ENCODE results near the gene CRYGD. TPM values are rescaled to one million over a fixed set of nuclear protein-coding genes. Genes with fewer than 3 reads are reported as not detected.
"Not testable (repeated sequence)": the region's sequence is repeated elsewhere in the genome, so short reads cannot be mapped to it uniquely, and the experiment has no call there.

CRYGD gene
- total RNA-seq, 1 experiment from 2014 or later: not detected

GRCh38 chr2:208130712-208131110 is 6.4 kb upstream of the CRYGD start:
- no peak for DNase-seq (ENCODE audit: low read depth)

- no peak for DNase-seq (ENCODE audit: low read depth)
Observed at GRCh38 chr2:208129744-208130711, 5.7 kb upstream of the CRYGD start, which contains the start of gene CRYGC. TSS of gene CRYGC (minus strand) at chr2:208129828. CDS start at chr2:208129792, 36 bp downstream.

GRCh38 chr2:208128136-208128535 is 3.8 kb upstream of the CRYGD start:
- no peak for DNase-seq (ENCODE audit: low read depth)

- no peak for DNase-seq (ENCODE audit: low read depth)
Observed at GRCh38 chr2:208127090-208127489, 2.8 kb upstream of the CRYGD start.

GRCh38 chr2:208125251-208125650 is 927 bp upstream of the CRYGD start:
- DNase-seq (ENCODE audit: low read depth): no peak

GRCh38 chr2:208122248-208122647 is 2.1 kb downstream of the CRYGD start:
- no peak for DNase-seq (ENCODE audit: low read depth)

- DNase-seq (ENCODE audit: low read depth): no peak
Observed at GRCh38 chr2:208118918-208119317, 5.4 kb downstream of the CRYGD start.

GRCh38 chr2:208117390-208117789 is 6.9 kb downstream of the CRYGD start:
- DNase-seq (ENCODE audit: low read depth): not testable (repeated sequence)

GRCh38 chr2:208112969-208113368 is 11.4 kb downstream of the CRYGD start:
- no peak for DNase-seq (ENCODE audit: low read depth)

GRCh38 chr2:208112273-208112745 is 12.0 kb downstream of the CRYGD start:
- DNase-seq (ENCODE audit: low read depth): not testable (repeated sequence)

- DNase-seq (ENCODE audit: low read depth): no peak
Observed at GRCh38 chr2:208103616-208104015, 20.7 kb downstream of the CRYGD start.

GRCh38 chr2:208101716-208102631 is 22.4 kb downstream of the CRYGD start:
- DNase-seq (ENCODE audit: low read depth): peak; percentile 25

GRCh38 chr2:208099682-208100470 is 24.4 kb downstream of the CRYGD start:
- DNase-seq (ENCODE audit: low read depth): no peak

- DNase-seq (ENCODE audit: low read depth): not testable (repeated sequence)
Observed at GRCh38 chr2:208098701-208099100, 25.6 kb downstream of the CRYGD start.

- DNase-seq (ENCODE audit: low read depth): no peak
Observed at GRCh38 chr2:208098267-208098666, 26.1 kb downstream of the CRYGD start.

GRCh38 chr2:208097801-208098200 is 26.5 kb downstream of the CRYGD start:
- DNase-seq (ENCODE audit: low read depth): peak; percentile 22

- no peak for DNase-seq (ENCODE audit: low read depth)
Observed at GRCh38 chr2:208097313-208097712, 27.0 kb downstream of the CRYGD start.

GRCh38 chr2:208096080-208096479 is 28.2 kb downstream of the CRYGD start:
- DNase-seq (ENCODE audit: low read depth): no peak

- DNase-seq (ENCODE audit: low read depth): no peak
Observed at GRCh38 chr2:208093128-208093527, 31.2 kb downstream of the CRYGD start.

- peak; percentile 49 for DNase-seq (ENCODE audit: low read depth)
Observed at GRCh38 chr2:208092093-208092832, 32.1 kb downstream of the CRYGD start.
